ENCODE data around the gene ASCC3.

GRCh38 chr6:100801036-100801435, 80.1 kb downstream of the ASCC3 start:
- TF ChIP-seq POLR2A (IDR thresholded peaks at IDR 0.05) (no peak), POLR2AphosphoS5 (IDR thresholded peaks at IDR 0.05) (no peak)
